Iris pigment epithelial cell (primary cell): ENCODE results near the gene FERMT1.
"Not testable (repeated sequence)": the region's sequence is repeated elsewhere in the genome, so short reads cannot be mapped to it uniquely, and the experiment has no call there.

Source experiments
- DNase-seq: peaks from one replicate; pipeline ENCODE4 v3.0.0-alpha.2; 2011; ENCODE audit warnings: low read depth

FERMT1 gene

GRCh38 chr20:6070829-6071695 lies 51.8 kb downstream of the FERMT1 start:
- DNase-seq, result no peak

DNA sequence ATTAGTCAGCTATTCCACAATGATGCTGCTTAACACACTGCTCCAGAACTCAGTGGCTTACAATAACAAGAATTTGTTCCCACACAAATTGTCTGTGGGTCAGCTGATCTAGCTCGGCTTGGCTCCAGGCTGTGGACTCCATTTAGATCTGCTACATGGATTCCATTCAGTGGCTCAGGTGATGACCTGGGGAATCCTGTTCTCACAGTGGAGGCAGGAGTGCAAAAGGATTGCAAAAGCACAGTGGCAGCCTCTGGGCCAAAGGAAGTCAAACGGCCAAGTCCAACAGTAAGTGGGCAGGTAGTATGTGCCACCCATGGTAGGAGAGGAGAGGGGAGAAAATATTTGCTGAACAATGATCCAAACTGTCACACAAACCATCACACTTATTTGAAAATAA lies 53.2 kb downstream of the FERMT1 start:
- no peak for DNase-seq

DNA sequence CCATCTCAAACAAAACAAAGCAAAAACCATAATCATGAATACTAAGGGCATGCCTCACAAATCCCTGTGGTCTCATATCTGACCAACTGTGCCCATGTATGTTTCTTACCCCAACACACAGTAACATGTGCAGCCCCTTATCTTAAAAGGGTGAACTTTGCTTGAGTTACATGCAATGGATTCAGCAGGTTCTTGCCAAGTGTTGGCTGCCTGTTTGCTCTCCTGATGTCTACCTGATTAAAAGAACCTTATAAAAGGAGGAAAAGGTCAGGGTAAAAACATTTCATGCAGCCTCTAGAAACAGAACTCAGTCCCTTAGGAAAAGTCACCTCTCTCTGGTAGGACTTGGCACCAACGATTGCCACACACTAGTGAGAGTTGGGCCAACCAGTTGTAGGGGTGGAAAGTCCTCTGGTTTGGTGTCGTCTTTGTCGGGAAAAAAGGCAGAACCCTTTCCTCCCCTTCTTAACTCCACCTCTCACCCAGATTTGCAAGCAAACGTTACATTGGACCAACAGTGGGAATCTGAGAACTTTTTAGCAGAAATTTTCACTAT lies 55.0 kb downstream of the FERMT1 start:
- no peak for DNase-seq

DNA sequence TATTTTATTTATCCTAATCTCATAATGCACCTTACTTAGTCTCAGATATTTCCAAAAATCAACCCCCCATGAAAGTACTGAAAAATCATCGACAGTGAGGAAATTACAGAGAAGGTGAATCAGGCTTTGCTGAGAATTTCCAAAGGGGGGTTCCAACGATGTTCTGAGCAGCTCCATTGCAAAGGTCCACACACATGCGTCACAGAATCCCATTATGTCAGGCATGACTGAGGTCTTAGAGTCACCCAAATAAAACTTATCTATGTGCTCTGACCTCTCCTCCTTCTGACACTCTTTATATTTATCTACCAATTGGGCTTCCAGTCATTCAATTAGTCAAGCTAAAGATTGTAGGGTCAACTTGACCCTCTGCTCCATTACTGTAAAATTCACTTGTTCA lies 56.2 kb downstream of the FERMT1 start:
- no peak for DNase-seq

- no peak for DNase-seq
These were observed 61.3 kb downstream of the FERMT1 start for GRCh38 chr20:6061544-6061943.

GRCh38 chr20:6060213-6060612 lies 62.6 kb downstream of the FERMT1 start:
- no peak for DNase-seq

- peak; percentile 37 for DNase-seq
These were observed 64.0 kb downstream of the FERMT1 start for GRCh38 chr20:6058684-6059295.

DNA sequence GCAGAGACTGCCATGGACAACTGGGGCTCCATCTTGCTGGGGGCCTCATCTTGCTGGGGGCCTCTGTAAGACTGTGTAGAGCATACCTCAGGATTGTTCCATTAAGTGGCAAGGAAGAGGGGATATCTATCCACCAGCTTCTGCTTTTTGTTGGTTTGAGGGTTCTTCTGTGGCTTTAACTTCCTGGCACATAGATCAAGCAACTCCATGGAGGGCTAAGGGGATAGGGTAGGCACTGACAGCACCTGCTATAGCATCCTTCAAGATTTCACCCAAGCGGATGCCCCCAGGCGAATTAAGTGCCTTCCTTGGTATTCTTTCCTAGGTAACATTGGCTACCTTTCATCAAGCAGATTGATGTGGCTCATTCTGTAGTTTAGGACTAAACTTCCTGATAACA lies 65.1 kb downstream of the FERMT1 start:
- DNase-seq, result no peak

GRCh38 chr20:6057139-6057538 lies 65.7 kb downstream of the FERMT1 start:
- DNase-seq, result no peak

DNA sequence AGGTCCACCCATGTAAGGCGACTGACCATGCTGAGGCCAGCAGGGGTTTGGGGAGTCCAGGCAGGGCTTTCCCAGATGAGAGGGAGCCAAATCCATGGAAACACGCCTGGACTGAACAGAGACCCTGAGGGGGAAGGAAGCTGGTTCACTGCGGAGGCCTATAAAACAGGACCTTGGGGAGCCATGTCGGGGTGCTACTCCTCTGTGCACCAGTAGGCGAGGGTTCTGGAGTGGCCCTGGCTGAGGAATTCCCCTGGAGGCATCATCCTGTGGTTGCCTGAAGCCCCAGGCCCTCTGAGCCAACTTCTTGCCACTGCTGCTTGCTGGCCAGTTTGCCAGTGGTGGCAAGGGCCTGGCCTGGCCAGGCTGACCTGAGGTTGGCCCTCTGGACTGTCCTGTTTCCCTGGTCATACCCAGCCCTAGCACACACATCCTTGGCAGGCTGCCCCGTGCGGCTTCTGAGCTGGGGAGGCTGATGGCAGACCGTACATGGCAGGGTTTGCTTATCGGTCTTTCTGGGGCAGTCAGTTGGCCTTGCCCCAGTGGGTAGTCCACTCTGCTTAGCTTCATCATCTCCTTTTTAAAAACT lies 66.8 kb downstream of the FERMT1 start:
- no peak for DNase-seq

DNA sequence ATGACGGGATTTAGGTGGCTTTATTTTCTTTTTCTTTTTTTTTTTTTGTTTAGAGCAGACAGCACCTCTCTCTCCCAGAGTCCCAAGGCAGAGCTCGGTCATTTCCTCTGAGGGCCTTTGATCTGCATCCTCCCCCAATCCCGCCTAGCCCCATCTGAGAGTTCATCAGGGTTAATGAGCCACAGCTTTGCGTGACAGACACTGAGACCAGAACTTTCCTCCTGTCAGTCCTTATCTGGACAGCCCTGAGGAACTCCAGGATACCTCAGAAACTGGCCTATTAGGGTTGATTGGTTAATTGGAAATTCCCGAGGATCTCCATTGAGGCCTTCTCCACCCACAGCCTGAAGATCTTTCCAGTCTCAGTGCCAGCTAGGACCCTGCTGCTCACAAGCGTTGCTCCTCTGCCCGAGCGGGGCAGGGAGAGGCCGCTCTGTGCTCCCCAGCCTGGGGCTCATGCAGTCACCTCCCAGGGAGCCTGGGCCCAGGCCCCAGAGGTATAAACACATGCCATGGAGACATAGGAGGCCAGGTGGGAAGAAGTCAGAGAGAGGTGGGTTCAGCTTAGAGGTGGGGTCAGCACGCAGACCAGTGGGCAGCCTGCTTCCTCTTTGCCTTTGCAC lies 67.6 kb downstream of the FERMT1 start:
- DNase-seq, result no peak

GRCh38 chr20:6054689-6055051 lies 68.2 kb downstream of the FERMT1 start:
- not testable (repeated sequence) for DNase-seq

DNA sequence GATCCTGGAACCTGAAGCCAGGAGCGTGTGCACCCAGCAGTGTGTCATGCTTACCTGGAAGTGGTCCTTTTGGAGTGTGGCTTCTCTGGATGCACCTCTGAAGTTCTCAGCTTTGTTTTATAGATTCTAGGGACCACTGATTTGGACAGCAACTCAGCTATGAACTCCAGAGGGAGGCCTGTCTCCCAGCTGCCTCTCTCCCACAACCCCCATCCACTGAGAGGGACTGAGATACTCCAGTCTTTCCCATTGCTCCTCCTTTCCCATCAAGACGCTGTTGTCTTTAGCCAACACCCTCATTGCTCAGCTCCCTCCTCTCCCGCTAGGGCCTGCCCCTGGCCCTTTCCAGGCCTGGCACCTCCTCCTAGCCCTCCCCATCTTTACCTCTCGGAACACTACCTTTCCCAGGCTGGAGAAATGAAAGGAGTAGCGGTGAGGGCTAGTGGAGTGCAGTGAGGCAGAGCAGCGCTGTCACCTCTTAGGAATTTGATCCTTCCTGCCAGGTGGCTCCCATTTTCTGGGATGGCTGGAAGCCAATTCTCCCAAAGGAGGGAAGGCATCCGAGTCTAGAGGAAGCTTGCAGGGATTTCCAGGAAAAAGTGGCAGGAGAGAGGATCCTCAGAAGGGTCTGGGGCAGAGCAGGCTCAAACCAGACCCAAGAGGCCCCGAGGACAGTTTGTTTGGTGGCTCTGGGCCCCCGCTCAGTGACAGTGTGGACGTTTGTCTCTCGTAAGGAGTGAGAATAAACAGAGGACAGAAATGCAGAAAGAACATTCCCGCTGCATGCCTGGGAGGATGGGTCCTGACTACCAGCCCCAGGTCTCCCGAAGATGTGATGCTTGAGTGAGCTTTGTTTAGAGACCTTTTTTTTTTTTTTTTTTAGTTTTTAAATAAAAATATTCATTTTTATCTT lies 68.8 kb downstream of the FERMT1 start, which contains the start of gene LRRN4:
Gene LRRN4, minus strand, starts transcription at position 285 of the 913 bp plus-strand sequence. CDS start 1,261 bp downstream, outside the sequence.
- DNase-seq, result no peak

- no peak for DNase-seq
These were observed 69.6 kb downstream of the FERMT1 start for GRCh38 chr20:6053064-6053775.

- DNase-seq, result peak; percentile 77
These were observed 71.3 kb downstream of the FERMT1 start for GRCh38 chr20:6051505-6051904.

GRCh38 chr20:6048391-6048790 lies 74.4 kb downstream of the FERMT1 start:
- no peak for DNase-seq

DNA sequence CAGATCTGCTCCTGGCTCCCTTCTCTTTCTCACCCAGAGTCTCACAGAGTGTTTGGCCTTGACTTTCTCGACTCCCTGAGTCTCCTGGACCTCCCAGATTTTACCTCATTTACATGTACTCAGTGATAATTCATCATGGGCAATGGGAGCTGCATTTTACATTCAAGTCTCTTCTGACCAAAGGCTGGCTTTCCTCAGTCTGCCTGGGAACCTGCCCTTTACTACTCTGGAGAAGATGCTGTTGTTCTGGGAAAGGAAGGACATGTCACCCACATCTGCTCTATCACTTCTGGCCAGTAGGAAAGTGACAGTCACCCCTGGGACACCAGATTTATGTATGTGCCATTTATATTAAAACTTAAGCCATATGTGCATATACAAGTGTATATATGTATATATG lies 76.4 kb downstream of the FERMT1 start:
- DNase-seq, result no peak

GRCh38 chr20:6045566-6045965 lies 77.3 kb downstream of the FERMT1 start:
- DNase-seq, result peak; percentile 53

DNA sequence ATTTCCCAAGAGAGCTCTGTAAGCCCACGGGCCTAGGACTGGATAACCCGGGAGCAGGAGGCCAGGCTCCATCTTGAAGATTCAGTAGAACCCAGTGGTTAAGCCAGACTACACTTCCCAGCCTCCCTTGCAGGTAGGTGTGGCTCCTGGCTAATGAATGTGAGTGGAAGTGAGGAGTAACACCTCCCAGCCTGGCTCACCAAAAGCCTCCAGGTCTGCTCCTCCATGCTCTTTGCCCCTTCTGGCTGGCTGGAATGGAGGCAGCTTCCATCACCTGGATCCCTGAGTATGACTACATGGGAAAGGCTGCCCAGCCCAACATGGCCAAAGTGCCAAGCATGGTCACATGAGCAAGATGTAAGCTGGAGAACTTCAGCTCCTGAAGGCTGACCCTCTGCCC lies 78.7 kb downstream of the FERMT1 start:
- no peak for DNase-seq

GRCh38 chr20:6041808-6042265 lies 81.0 kb downstream of the FERMT1 start:
- DNase-seq, result no peak
